Fibroblast of skin of back (primary cell): ENCODE measurements around the gene CD300H.
"Not testable (repeated sequence)": the region's sequence is repeated elsewhere in the genome, so short reads cannot be mapped to it uniquely, and the experiment has no call there.

Source experiments
- DNase-seq: peaks from one replicate; pipeline ENCODE4 v3.0.0-alpha.2; 2013

Gene CD300H

DNA sequence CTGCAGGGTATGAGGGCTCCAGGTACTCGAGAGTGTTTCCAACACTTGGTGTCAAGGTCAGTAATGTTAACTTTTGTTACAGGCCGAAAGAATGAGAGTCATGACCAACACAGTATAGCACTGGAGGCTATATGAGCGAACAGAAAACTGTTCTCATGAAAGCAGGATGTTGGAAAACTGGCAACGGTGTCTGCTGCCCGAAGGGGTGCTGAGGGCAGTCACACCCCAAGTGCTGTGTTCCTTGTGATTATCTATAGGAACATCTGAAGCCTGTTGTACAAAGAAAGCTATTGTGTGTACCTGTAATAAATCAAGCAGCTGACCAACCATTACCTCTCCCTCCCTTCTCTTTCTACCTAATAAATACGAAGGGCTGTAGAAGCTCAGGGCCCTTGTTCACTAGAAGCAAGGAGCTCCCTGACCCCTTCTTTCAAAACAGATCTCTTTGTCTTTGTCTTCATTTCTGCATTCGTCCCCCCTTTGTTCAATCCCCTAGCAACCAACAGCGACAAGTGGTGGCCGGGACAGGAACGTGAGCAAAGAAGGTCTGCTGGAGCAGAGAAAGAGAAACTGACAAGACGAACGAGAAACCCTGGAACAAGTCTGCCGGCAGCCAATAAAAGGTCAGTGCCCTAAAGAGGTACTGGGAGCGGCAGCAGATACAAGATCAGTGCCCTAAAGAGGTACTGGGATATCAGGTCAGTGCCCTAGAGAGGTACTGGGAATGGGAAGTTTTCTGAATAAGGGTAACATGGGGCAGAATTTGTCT is 17.2 kb upstream of the CD300H start:
- DNase-seq: no peak

DNA sequence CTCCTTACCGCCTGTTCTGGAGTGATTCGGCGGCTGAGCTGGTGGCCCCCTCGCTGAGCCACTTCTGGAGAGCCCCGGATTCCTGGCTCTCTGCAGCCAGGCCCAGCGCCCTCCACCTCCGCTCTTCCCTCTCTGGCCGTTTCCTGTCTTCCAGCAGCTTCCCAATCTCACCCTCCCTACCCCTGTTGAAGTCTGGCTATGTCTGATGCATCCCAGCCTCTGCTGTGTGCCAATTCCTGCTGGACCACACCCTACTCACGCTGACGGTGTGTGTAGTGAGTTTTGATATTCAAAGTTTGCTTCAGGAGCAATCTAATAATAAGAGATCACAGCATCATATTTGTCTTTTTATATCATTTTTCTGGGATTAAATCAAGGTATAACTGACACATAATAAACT is 15.3 kb upstream of the CD300H start:
- no peak for DNase-seq

DNA sequence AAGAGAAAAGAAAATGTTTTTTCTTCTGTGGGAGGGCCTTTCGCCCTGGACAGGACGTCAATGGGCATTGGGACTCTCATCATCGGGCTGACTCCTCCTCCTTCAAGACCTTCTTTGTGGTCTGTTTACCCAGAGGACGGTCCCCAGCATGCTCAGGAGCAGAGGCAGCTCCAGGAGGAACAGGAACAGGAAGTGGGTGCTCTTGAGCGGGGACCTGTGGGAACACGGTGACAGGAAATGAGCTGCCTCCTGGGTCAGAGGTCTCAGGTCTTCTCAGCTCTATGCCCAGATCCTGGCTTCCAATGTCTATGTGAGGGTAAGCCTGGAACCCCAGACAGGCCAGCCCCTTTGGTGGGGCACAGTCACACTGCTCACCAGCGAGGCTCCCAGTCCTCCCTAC is 12.6 kb upstream of the CD300H start:
- no peak for DNase-seq

DNA sequence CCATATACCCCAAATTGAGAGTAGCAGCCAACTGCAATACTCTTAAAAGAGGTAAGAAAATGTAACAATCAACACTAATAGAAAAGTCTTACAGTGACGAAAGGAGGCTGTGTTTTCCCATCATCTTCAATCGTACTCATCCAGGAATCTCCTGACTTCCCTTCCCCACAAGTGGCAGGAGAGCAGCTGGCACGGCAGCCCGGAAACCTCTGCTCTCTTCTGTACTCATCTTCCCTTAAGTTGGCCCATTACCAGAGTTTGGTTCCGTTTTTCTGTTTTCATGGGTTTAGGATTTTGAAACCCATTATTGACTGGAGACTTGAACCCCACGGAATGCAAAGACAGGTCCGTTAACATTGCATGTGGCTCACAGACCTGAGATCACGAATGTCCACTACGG is 11.7 kb upstream of the CD300H start:
- no peak for DNase-seq

DNA sequence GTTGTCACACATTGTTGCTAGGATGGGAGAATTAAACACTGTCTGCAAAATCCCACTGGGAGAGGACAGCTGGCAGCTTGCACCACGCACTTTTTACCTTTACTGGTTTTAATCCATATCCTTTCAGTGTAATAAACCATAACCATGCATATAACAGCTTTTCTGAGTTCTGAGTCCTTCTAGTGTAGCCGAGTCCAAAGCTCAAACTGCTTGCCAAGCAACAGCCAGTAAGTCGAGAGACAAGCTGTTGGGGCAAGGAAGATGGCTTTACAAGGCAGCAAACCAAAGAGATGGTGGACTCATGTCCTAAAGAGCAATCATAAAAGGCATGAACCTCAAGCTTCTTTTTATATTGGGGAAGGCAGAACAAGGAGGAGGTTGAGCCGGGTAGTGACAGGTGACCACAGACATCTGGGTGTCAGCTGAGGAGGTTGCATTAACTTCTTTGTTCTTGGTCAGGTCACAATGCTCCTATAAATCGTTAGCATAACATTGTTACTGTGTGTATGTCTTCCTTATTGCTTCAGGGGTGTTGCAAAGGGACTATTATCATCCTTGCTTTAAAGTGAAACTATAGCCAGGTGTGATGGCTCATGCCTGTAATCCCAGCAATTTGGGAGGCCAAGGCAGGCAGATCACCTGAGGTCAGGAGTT is 7.3 kb upstream of the CD300H start:
- no peak for DNase-seq

DNA sequence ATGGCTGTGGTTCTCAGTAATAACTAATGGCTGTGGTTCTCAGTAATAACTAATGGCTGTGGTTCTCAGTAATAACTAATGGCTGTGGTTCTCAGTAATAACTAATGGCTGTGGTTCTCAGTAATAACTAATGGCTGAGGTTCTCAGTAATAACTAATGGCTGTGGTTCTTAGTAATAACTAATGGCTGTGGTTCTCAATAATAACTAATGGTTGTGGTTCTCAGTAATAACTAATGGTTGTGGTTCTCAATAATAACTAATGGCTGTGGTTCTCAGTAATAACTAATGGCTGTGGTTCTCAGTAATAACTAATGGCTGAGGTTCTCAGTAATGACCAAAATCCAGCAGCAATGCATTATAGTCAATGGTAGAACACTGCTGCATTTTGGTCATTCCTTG is 6.3 kb upstream of the CD300H start:
- not testable (repeated sequence) for DNase-seq

DNA sequence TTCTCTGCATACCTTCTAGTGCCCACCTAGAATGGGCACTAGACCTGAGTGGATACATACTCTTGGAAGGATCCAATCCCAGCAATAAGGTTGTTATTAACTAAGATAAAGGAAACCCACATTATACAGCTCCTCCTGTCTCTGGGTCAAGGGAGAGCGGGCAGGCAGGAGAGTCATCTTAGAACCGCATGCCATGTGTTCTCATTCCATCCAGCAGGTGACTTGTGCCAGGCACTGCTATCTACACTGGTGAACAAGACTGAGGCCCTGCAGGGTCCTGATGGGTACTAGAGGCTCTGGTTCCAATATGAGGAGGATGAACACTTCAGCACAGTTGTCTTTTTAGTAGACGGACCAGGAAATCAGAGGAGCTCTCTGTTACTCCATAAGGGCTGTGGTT is 5.9 kb upstream of the CD300H start:
- DNase-seq: no peak

DNA sequence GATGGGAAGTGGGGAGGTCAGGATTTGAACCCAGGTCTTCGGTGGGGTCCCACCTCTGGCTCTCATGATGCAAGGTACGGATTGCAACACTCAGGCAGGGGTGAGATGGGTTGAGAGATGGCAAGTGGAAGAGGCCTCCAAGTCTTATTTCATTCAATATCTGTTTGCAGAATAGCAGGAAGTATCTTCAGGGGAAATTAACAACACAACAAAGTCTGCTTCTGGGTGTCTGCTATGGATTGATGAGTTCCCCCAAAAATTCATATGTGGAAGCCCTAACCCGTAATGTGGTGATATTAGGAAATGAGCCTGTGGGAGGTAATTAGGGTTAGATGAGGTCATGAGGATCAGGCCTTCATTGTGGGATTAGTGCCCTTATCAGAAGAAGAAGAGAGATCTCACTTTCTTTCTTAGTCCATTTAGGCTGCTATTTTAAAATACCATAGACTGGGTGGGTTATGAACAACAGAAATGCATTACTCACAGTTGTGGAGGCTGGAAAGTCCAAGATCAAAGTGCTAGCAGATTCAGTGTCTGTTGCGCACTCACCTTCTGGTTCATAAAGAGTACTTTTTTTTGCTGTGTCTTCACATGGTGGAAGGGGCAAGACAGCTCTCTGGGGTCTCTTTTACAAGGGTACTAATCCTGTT is 4.4 kb upstream of the CD300H start:
- DNase-seq: no peak

DNA sequence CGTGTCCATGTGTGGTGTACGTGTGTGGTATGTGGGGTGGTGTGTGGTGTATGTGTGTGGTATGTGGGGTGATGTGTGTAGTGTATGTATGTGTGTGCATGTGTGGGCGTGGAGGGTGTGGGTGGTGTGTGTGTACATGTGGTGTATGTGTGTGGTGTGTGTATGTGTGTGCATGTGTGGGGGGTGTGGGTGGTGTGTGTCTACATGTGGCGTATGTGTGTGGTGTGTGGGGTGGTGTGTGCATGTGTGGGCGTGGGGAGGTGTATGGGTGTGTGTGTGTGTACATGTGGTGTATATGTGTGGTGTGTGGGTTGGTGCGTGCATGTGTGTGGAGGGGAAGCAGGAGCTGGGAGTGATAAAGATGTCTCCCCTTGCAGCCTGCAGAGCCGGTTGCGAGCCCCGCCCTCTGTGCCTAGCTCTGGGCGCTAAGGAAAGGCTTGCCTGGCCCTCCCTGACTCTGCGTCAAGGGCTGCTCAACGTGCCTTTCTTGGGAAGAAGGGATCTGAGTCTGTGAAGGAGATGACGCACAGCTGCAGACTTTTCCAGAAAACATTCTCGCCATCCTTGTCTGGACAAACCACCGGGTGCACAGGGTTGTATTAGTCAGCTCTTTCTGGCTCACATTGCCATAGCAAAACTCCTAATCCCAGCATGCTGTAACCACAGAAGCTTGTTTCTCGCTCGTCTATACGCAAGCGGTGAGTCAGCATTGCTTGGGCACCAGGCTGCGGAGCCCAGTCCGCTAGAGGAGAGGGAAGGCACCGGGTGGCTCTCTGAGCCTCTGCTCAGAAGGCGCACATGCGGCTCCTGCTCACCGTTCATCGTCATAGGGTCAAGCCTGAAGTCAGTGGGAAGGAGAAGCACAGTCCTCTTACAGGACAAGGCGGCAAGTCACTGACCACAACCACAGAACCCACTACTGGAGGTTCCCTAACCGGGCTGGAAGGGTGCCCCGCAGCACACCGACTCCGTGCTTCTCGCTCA is 2.0 kb upstream of the CD300H start:
- peak; percentile 91 for DNase-seq

DNA sequence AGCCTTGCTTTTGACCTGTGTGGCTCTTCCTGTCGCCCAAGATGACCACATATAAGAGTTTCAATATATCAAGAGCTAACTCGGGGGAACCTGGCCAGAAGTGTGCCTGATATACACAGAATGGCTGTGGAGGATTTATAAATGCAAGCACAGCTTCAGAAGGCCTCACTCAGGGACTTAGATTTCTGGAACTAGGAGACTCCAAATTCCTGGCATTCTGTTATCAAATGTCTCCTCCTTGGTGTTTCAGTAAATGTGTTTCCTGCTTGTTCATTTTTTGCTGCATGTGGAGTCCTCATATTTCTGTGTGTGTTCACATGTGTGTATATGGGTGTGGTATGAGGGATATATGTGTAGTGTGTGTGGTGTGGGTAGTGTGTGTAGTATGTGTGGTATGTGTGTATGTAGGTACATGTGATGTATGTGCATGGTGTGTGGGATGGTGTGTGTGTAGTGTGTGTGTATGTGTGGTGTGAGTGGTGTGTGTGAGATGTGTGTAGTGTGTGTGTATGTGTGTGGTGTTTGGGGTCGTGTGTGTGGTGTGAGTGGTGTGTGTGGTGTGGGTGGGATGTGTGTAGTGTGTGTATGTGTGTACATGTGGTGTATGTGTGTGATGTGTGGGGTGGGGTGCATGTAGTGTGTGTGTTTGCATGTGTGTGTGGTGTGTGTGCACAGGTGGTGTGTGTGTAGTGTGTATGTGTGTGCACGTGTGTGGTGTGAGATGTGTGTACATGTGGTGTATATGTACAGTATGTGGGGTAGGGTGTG is 981 bp upstream of the CD300H start:
- no peak for DNase-seq

DNA sequence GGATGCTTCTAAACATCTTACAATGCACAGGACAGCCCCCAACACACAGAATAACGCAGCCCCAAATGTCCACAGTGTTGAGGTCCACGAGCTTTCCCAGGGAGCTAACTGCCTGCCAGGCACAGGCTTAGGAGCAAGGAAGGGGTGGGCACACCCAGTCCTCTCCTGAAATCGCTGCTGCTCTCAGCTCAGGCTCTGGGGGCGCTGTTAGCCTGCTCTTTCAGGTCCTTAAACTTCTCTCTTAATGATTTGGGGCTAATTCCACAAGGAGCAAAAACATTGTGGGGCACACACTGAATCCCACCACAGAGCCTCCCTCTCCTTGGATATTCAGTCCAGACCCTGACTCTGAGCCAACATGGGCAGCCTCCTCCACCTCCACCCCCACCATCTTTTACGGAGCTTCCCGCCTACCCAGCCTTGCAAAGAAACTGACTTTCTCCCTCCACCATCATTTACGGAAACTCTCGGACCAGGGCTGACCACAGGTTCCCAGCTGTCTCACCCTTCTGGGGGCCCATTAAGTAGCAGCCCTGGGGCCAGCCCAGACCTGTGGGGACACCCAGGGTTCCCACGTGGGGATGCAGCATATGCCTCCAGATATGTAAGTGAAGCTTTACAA is 1.1 kb downstream of the CD300H start:
- DNase-seq: peak; percentile 13

DNA sequence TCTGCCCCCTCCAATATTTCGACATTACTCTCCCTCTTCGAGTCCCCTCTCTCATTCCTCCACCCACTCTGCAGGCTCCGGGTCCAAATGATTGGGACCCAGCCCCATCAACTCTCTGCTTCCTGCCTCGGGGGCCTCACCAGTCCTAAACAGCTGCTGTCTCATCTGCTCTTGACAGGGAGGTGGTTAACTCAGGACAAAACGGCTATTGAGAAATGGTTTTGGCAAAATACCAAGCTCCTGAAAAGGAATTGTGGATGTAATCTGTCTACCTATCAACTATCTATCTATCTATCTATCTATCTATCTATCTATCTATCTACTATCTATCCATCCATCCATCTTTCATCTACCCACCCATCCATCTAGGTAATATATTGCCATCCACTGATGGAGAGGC is 2.2 kb downstream of the CD300H start:
- DNase-seq: no peak

DNA sequence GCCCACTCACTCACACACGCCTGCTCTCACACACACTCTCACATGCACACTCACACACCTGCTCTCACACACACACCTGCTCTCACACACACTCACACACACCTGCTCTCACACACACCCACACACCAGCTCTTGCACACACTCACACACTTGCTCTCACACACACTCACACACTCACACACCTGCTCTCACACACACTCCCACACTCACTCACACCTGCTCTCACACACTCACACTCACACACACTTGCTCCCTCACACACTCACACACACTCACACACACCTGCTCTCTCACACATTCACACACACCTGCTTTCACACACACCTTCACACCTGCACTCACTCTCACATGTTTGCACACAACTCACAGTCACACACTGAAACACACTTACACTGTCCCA is 4.0 kb downstream of the CD300H start:
- DNase-seq: no peak

DNA sequence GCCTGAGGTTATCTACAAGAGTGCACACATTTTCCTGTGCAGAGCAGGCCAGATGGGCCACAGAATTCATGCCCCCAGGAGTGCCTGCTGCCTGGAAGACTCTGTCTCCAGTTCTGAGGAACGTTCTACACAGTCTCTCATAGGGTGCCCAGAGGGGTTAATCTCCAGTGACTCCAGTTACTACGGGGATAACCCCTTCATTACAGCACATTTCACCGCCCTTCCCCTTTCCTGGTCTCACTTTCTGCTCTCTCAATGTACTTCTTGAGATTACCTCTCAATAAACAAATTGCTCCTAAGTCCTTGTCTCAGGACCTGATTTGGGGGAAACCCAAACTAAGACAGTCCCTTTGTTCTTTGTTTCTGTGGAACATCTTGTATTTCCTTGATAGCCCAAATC is 5.7 kb downstream of the CD300H start:
- no peak for DNase-seq

DNA sequence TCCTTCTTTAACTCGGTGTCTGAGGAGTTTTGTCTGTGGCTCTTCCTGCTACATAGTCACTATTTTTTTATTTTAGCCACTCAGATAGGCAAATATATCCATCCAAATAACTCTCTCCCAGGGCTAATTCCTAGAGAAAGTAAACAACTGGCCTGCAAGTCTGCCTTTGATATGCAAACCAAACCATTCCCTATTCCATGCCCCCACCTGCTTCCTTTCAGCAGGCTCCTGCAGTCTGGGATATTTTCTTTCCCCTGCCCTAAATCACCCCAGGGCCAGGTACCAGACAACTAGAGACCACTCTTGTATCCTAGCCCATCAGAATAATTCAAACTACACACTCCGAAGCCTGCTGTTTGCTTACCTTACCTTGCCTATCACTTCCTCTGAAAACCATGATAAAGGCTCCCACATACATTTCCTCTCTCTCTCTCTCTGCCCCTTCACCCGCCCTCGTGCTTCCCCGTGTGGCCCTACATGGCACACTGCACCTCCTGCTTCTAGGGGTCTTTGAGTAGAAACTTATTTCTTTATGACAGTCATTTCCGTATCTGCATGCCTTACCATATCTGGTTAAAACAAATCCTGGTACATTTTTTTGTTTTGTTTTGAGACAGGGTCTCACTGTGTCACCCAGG is 8.3 kb downstream of the CD300H start:
- no peak for DNase-seq

DNA sequence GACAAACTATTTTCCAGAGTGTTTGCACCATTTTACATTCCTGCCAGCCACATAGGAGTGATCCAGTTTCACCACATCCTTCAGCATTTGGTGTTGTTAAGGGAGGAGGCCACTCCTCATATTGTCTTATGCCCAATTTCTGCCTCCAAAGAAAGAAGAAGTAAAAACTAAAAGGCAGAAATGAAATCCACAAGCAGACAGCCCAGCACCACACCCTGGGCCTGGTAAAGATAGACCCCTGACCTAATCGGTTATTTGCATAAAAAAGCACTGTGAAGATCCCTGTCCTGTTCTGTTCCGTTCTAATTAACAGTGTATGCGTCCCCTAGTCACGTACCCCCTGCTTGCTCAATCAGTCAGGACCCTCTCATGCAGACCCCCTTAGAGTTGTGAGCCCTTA is 8.9 kb downstream of the CD300H start:
- not testable (repeated sequence) for DNase-seq

DNA sequence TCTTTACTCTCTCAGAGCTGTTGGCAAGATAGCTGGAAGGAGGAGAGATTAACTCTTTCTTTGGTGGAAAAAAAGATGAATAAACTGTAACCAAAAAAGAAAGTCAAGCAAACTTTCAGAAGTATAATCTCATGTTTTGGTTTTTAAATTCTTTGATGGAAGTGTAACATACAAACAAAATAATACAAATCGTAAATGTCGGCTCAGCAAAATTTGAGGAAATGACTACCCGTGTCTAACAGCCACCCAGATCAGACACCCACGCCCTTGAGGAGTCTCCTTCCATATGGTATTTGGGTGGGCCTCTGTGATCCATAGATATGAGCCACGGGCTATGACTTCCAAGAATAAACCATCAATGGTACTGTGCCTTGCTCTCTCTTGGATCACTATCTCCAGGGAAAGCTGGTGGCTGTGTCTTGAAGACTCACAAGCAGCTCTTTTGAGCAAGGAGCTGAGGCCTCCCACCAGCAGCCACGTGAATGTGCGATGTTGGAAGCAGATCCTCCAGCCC is 11.8 kb downstream of the CD300H start:
- no peak for DNase-seq

DNA sequence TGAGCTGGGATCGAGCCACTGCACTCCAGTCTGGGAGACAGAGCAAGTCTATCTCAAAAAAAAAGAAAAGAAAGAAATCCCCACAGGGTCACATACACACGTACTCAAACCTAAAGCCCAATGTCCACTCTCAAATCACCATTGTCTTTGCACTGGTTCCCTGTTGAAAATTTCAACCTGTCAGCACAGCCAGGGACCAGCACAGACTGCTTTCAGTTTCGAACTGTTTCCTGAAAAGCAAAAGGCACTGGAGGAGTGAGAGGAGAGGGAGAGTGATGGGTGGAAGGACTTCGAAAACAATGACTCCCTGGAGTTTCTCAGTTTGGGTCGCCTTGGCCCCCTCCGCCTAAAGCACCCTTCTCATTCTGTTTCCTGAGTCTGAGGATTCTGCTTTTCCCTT is 12.4 kb downstream of the CD300H start:
- no peak for DNase-seq

DNA sequence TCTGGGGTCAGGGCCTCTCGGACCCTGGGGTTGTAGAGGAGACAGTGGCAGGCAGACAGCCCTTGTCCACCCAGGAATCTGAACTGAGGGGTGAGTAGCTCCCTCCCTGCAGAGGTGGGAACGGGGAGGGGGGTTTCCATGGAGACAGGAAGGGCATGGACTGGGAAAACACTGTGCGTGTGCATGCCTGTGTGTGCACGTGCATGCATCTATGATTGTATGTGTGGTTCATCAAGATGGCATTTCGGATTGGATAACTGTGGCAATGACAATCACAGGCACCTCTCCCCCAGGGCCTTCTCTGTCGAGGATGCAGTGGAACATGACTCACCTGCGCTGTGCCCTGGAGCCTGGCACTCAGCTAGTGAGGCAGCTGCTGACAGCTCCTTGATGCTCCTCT is 15.3 kb downstream of the CD300H start:
- no peak for DNase-seq

DNA sequence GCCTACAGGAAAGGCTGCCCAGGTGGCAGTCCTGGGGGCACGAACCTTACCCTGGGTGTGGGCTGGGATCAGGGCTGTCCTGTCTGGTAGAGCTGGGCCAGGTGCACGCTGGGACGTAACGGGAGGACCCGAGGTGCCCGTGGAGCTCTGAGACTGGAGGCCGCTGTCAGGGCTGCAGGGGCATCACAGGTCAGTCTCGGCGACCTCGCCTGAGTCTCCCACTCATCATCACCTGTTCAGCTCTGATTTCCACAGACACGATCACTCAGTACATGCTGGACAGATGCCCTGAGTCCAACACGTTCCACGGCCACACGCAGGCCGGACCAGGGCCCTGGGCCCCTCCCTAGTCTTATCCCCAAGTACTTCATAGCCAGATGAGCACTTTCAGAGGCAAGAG is 16.7 kb downstream of the CD300H start:
- DNase-seq: no peak

DNA sequence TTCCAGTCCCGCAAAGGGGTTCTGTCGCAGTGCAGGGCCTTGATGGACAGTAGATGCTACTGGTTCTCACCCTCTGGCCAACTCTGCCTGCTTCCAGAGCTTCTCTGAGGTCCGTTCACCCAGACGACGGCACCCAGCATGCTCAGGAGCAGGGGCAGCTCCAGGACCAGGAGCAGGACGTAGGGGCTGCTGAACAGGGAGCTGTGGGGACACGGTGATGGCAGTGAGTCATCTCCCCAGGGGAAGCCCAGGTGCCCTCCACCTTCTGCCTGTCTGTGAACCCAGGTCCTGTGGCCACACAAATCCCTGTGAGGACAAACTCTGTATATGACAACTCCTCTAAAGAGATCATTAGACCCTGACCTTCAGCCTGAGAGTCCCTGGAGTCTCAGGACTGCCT is 18.0 kb downstream of the CD300H start:
- no peak for DNase-seq
